ENCODE measurements around the gene UQCRFS1.

GRCh38 chr19:29212648-29213573, at the start of gene UQCRFS1:
- TF ChIP-seq, protein P1, sequence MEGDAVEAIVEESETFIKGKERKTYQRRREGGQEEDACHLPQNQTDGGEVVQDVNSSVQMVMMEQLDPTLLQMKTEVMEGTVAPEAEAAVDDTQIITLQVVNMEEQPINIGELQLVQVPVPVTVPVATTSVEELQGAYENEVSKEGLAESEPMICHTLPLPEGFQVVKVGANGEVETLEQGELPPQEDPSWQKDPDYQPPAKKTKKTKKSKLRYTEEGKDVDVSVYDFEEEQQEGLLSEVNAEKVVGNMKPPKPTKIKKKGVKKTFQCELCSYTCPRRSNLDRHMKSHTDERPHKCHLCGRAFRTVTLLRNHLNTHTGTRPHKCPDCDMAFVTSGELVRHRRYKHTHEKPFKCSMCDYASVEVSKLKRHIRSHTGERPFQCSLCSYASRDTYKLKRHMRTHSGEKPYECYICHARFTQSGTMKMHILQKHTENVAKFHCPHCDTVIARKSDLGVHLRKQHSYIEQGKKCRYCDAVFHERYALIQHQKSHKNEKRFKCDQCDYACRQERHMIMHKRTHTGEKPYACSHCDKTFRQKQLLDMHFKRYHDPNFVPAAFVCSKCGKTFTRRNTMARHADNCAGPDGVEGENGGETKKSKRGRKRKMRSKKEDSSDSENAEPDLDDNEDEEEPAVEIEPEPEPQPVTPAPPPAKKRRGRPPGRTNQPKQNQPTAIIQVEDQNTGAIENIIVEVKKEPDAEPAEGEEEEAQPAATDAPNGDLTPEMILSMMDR (IDR thresholded peaks at IDR 0.05), result peak in 1 of 4 experiments; percentile 29
- peak; percentile 84 to 88 for TF ChIP-seq POLR2A (IDR thresholded peaks at IDR 0.05)

All from uterus (tissue), 2 donors.